Gastroesophageal sphincter (tissue), 3 donors: ENCODE results near the gene KDM3B.

ENCODE experiments used
- POLR2A ChIP-seq, 2 donors: fragments of 450-650 bp; IDR thresholded peaks; one replicate each; pipeline ENCODE4 v1.6.1; 2017; ENCODE audit warnings: antibody characterized with exemption in 2 of 2, mild to moderate bottlenecking in 2 of 2, moderate library complexity in 1 of 2
- POLR2AphosphoS5 ChIP-seq: sonication (generic); formaldehyde crosslinking; IDR thresholded peaks from one replicate; pipeline ENCODE4 v1.6.1; 2017; ENCODE audit warnings: antibody characterized with exemption
- TF ChIP-seq, protein P1 (sequence below), 4 experiments: fragments of 200-600 bp in 2 of 4; fragments of 450-650 bp in 2 of 4; sonication (generic) in 1 of 4; IDR thresholded peaks; one replicate each; pipeline ENCODE4 v1.5.1; 2017 to 2019; ENCODE audit warnings: antibody characterized with exemption in 4 of 4, mild to moderate bottlenecking in 2 of 4, moderate library complexity in 2 of 4

DNA sequence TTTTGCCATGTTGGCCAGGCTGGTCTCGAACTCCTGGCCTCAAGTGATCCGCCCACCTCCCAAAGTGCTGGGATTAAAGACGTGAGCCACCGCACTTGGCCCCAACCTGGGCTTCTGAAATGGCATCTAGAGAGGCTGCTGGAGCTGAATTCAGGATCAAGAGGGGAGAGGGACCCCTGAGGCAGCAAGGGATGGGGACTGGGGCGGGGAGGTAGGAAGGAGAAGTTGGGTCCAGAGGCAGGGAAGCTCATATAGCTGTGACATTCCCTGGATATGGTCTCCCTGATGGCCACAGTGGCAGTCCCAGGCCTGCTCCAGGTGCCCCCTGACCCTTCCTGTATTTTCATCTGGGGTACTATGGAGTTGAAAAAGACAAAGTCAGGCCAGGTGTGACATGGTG lies 98.5 kb downstream of the KDM3B start:
- TF ChIP-seq, protein P1, sequence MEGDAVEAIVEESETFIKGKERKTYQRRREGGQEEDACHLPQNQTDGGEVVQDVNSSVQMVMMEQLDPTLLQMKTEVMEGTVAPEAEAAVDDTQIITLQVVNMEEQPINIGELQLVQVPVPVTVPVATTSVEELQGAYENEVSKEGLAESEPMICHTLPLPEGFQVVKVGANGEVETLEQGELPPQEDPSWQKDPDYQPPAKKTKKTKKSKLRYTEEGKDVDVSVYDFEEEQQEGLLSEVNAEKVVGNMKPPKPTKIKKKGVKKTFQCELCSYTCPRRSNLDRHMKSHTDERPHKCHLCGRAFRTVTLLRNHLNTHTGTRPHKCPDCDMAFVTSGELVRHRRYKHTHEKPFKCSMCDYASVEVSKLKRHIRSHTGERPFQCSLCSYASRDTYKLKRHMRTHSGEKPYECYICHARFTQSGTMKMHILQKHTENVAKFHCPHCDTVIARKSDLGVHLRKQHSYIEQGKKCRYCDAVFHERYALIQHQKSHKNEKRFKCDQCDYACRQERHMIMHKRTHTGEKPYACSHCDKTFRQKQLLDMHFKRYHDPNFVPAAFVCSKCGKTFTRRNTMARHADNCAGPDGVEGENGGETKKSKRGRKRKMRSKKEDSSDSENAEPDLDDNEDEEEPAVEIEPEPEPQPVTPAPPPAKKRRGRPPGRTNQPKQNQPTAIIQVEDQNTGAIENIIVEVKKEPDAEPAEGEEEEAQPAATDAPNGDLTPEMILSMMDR (IDR thresholded peaks at IDR 0.05): no peak
- TF ChIP-seq POLR2AphosphoS5 (no peak), POLR2A (IDR thresholded peaks at IDR 0.05) (no peak)
